Measurements from ENCODE around the gene CNTNAP3B.
"Not testable (repeated sequence)": the region's sequence is repeated elsewhere in the genome, so short reads cannot be mapped to it uniquely, and the experiment has no call there.

CNTNAP3B gene

GRCh38 chr9:42129073-42129729 is at the start of gene CNTNAP3B:
CNTNAP3B (minus strand) TSS chr9:42129426; CDS start chr9:42129094, 332 bp downstream.
- DNase-seq (ENCODE audit: low spot score), result not testable (repeated sequence)

GRCh38 chr9:42160299-42160698 is 31.1 kb upstream of the CNTNAP3B start:
- DNase-seq (ENCODE audit: low spot score), result peak; percentile 12

GRCh38 chr9:42127056-42127841 is 2.0 kb downstream of the CNTNAP3B start:
- peak; percentile 59 for DNase-seq (ENCODE audit: low spot score)

- DNase-seq (ENCODE audit: low spot score), result not testable (repeated sequence)
Observed at GRCh38 chr9:42121007-42121406, 8.2 kb downstream of the CNTNAP3B start.

- DNase-seq (ENCODE audit: low spot score), result not testable (repeated sequence)
Observed at GRCh38 chr9:42095929-42096328, 33.3 kb downstream of the CNTNAP3B start.

DNA sequence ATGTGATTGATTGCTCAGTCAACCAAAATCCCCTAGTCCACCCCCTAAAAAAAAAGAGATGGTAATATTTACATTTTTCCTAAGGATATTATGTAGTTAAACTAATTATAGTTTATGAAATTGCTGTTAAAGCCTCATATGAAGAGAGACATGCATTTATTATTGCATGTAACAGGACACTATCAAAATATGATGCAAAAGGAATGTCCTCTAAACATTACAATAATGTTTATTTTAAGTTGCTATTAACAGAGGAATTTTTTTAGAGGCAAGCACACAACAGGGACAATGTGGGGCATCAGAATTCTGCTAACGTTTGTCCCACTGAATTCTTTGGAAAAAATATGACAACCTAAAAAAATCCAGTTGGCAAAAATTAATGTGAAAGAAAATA is 44.7 kb downstream of the CNTNAP3B start:
- not testable (repeated sequence) for DNase-seq (ENCODE audit: low spot score)

DNA sequence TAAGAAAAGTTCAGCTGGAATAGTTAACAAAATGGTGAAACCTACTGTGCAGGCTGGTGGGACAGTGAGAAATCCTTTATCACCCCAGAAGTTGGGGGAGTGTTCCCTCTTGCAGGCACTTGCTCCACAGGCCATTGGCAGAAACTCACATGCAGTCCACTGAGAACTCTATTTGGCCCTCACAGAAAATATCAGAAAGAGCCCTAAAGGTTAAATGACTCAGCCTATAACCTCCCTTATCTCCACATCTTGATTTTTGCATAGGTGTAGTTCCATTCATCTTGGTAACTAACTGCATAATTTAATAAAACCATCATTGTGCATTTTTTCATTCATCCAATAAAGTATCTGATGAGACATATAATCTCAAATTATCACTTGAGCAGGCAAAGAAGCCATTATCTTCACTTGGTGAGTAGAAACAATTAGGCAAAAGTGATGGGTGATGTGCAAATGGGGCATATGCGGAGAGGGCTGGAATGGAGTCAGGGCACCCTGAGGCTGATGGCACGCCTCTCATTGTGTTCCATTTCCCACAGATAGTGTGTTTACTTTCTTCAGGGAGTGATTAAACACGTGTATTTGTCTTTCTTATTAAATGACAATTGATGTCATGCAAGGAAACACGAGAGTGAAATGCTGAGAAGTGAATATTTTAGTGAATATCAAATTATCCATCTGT is 45.2 kb downstream of the CNTNAP3B start:
- not testable (repeated sequence) for DNase-seq (ENCODE audit: low spot score)

- DNase-seq (ENCODE audit: low spot score), result not testable (repeated sequence)
Observed at GRCh38 chr9:42080376-42080775, 48.9 kb downstream of the CNTNAP3B start.

- DNase-seq (ENCODE audit: low spot score), result not testable (repeated sequence)
Observed at GRCh38 chr9:42074868-42075267, 54.4 kb downstream of the CNTNAP3B start.

DNA sequence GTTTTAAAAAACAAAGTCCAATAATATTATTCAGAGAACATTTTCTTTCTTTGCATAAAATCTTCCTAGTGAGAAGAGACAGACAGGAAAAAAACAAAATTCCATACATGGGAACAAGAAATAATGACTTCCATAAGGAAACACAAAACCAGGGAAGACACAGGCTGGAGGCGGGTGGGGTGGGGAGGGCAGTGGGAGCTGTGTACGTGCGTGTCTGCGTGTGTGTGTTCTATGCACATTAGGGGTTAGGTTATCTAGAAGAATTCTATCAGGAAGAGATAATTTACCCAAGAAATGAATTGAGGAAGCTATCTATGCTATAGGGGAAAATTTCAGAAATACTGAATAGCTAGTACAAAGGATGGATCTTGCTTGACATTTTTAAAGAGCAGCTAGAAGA is 58.2 kb downstream of the CNTNAP3B start:
- not testable (repeated sequence) for DNase-seq (ENCODE audit: low spot score)

- not testable (repeated sequence) for DNase-seq (ENCODE audit: low spot score)
Observed at GRCh38 chr9:42070035-42070799, 59.0 kb downstream of the CNTNAP3B start.

DNA sequence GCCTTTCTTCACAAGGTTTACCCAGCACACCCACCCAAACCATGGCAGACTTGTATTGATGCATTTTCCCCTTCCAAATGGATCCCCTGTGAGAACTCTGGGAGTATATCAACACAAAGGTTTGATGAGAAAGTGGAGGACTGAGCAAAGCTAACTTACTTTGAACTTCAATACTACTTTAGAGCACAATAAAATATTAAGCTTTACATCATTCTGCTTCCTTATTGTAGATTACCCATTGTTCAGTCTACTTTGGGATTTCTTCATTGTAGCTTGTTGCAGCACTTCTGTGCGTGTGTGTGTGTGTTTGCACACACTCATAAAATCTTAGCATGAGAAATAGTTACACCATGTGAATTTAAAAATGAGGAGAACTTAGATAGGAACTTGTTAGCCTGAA is 75.4 kb downstream of the CNTNAP3B start:
- not testable (repeated sequence) for DNase-seq (ENCODE audit: low spot score)

DNA sequence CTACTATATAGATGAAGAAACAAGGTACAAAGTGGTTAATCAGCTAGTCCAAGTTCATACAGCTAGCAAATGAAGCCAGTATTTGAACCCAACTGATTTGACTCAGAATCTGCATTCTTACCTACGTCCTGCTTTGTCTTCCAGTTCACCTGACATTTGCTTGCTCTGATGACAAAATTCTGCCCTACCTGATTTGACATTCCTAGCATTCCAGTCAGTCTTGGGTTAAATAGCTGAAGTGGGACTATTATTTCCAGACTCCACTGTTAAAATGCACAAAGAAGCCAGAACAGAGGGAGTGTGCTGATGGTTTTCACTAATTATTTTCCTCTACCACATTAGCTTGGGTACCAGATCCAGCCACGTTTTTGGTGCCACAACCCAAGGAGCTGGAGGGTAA is 78.5 kb downstream of the CNTNAP3B start:
- not testable (repeated sequence) for DNase-seq (ENCODE audit: low spot score)

GRCh38 chr9:42044422-42045010 is 84.7 kb downstream of the CNTNAP3B start:
- not testable (repeated sequence) for DNase-seq (ENCODE audit: low spot score)

DNA sequence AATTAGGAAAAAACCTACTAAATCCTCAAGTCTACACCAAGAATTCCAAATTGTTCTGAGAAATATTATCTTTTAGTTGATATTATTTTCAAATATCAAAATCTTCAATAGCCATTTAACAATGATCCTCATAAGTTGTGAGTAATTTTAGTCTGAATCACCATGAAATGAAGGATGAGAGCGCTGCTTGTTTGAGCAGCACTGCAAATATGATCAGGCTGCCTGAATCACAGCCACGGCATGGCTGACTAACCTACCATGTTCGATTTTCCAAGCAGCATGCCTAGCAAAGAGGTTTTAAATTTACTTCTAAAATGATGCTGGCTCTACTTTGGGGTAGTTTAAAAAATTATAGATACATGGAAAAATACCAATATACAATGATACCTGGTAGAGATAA is 95.7 kb downstream of the CNTNAP3B start:
- DNase-seq (ENCODE audit: low spot score), result not testable (repeated sequence)

DNA sequence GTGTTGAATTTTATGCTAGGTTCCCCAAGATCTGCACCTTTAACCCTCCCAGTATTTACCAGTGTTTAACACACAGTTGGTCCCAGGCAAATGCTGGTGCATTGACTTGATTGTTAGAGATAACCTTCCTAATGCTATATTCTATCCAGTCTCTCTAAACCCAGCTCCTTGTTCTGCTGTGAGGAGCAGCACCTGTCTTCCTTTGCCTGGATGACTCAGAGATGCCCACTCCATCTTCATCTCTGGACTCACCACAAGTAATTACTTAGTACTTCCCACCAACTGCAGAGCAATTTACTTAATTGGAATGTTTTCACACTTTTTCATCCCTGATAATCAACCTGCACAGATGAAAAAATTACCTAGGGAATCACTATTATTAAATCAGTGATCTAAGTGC is 108.6 kb downstream of the CNTNAP3B start:
- DNase-seq (ENCODE audit: low spot score), result not testable (repeated sequence)

- not testable (repeated sequence) for DNase-seq (ENCODE audit: low spot score)
Observed at GRCh38 chr9:42018220-42018922, 110.9 kb downstream of the CNTNAP3B start.

- not testable (repeated sequence) for DNase-seq (ENCODE audit: low spot score)
Observed at GRCh38 chr9:42014317-42014716, 114.9 kb downstream of the CNTNAP3B start.

- not testable (repeated sequence) for DNase-seq (ENCODE audit: low spot score)
Observed at GRCh38 chr9:41991607-41992006, 137.6 kb downstream of the CNTNAP3B start.

DNA sequence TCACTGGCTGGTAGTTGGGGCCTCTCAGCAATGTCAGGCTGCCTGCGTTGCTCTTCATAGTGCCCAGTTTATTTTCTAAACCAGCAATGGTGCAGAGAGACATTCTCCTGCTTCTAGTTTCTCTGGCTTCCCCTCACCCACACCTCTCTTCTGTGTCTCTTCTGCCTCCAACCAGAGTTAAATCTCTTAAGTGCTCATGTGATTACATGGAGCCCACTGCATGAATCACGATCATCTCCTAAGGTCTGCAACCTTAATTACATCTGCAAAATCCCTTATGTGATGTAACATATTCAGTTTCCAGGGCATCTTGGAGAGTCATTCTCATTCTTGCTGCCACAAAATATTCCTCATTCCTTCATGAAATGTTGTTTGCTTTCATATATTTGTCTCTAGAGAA is 149.0 kb downstream of the CNTNAP3B start:
- DNase-seq (ENCODE audit: low spot score), result not testable (repeated sequence)
